K562 (cell line): ENCODE data around the gene CACNA1E. TPM values are rescaled to one million over a fixed set of nuclear protein-coding genes. Genes with fewer than 3 reads are reported as not detected.

Source experiments
- ATAC-seq: fragments of 200-7000 bp; cut with Tn5 transposase; 3 replicates; pipeline ENCODE4 v1.9.1; 2020; ENCODE audit warnings: moderate library complexity
- BruUV-seq: library from RNA; stranded (reverse); fragments of 400-500 nt; replicated peaks from 2 replicates; lab custom pipeline; 2021; lab: Mats Ljungman, UMichigan
- CTCF ChIA-PET: fragments of 300-600 bp; formaldehyde crosslinking; extraction: SDS; loops from one replicate; lab custom pipeline; 2021; ENCODE audit warnings: low intra/inter-chr PET ratio; lab: Yijun Ruan, JAX
- POLR2A ChIA-PET: fragments of 300-600, 350-650 bp; sonication (Branson Sonifier 250); formaldehyde crosslinking; extraction: SDS; loops from one replicate; lab custom pipeline; 2021; ENCODE audit warnings: antibody characterized with exemption, inconsistent platforms; lab: Yijun Ruan, JAX
- DNase-seq, 4 experiments: peaks; one replicate each; pipeline versions ENCODE4 v3.0.0 to v3.0.0-alpha.2; 2011 to 2018; ENCODE audit warnings: low spot score in 3 of 4, mixed read lengths in 3 of 4; ENCODE audit errors: extremely low read depth in 1 of 4
- FAIRE-seq: peaks from 2 replicates; lab custom pipeline; 2011; peaks lifted over from hg19 to GRCh38; lab: Jason Lieb, UNC
- H2AFZ ChIP-seq: 2 replicates; pipeline ENCODE4 v1.6.0; 2011; ENCODE audit warnings: low read depth, low read length, control low read depth, inconsistent platforms
- H3K27ac ChIP-seq: fragments of 200-600 bp; 3 replicates; pipeline ENCODE4 v1.8.0; 2011; ENCODE audit warnings: low read depth, mild to moderate bottlenecking, control low read depth, inconsistent platforms, low read length, moderate library complexity, mixed read lengths; ENCODE audit errors: extremely low read depth
- H3K27me3 ChIP-seq, 2 experiments: fragments of 300-600 bp in 1 of 2; 2 replicates in 1 of 2; 3 replicates in 1 of 2; pipeline versions ENCODE4 v1.6.0 to v1.8.0; 2011; ENCODE audit warnings: inconsistent platforms in 2 of 2, low read length in 2 of 2, mild to moderate bottlenecking in 1 of 2, mixed read lengths in 1 of 2, moderate library complexity in 1 of 2; ENCODE audit not compliant: control insufficient read depth in 2 of 2, insufficient read depth in 2 of 2
- H3K36me3 ChIP-seq: fragments of 300-600 bp; 3 replicates; pipeline ENCODE4 v1.8.0; 2011; ENCODE audit warnings: mild to moderate bottlenecking, low read length, inconsistent platforms; ENCODE audit not compliant: control insufficient read depth, insufficient read depth
- H3K4me1 ChIP-seq, 2 experiments: fragments of 200-600 bp in 1 of 2; replicated peaks in 1 of 2; 2 replicates in 1 of 2; 3 replicates in 1 of 2; pipeline versions ENCODE4 v1.5.1 to v1.8.0; 2011; ENCODE audit warnings: inconsistent platforms in 2 of 2, low read length in 2 of 2, mild to moderate bottlenecking in 1 of 2, mixed read lengths in 1 of 2, moderate library complexity in 1 of 2; ENCODE audit not compliant: control insufficient read depth in 2 of 2, insufficient read depth in 2 of 2
- H3K4me2 ChIP-seq: 2 replicates; pipeline ENCODE4 v1.6.1; 2011; ENCODE audit warnings: low read length, control low read depth, inconsistent platforms, mixed read lengths; ENCODE audit not compliant: insufficient read depth
- H3K4me3 ChIP-seq: fragments of 200-600 bp; sonication (generic), shearing (Covaris generic); 2 replicates; pipeline ENCODE4 v1.5.1; 2016; ENCODE audit warnings: control low read depth, inconsistent platforms
- H3K79me2 ChIP-seq: fragments of 200-600 bp; 3 replicates; pipeline ENCODE4 v1.8.0; 2011; ENCODE audit warnings: low read length, inconsistent platforms; ENCODE audit not compliant: control insufficient read depth, insufficient read depth
- H3K9ac ChIP-seq, 2 experiments: 2 replicates each; pipeline versions ENCODE4 v1.6.0 to v1.6.1; 2011; ENCODE audit warnings: low read depth in 2 of 2, low read length in 2 of 2, control low read depth in 1 of 2, inconsistent platforms in 1 of 2, mild to moderate bottlenecking in 1 of 2, mixed read lengths in 1 of 2; ENCODE audit not compliant: insufficient read depth in 1 of 2
- H3K9me1 ChIP-seq: one replicate; pipeline ENCODE4 v1.6.0; 2011; ENCODE audit warnings: inconsistent platforms, mild to moderate bottlenecking, low read length, moderate library complexity; ENCODE audit not compliant: control insufficient read depth, insufficient read depth
- H3K9me3 ChIP-seq: replicated peaks from 2 replicates; pipeline ENCODE4 v1.5.1; 2011; ENCODE audit warnings: low read depth, low read length, inconsistent platforms; ENCODE audit not compliant: control insufficient read depth, insufficient read depth
- H4K20me1 ChIP-seq: replicated peaks from 2 replicates; pipeline ENCODE4 v1.6.1; 2011; ENCODE audit warnings: low read length, inconsistent platforms, mixed read lengths; ENCODE audit not compliant: control insufficient read depth, insufficient read depth
- ARNT ChIP-seq, 2 experiments: fragments of 450-650 bp; IDR thresholded peaks; 2 replicates each; pipeline ENCODE4 v1.6.1; 2016; ENCODE audit warnings: mild to moderate bottlenecking in 1 of 2
- C11orf30 ChIP-seq: fragments of 450-650 bp; IDR thresholded peaks from 2 replicates; pipeline ENCODE4 v1.6.1; 2016; ENCODE audit warnings: low read depth, mild to moderate bottlenecking
- EZH2 ChIP-seq: IDR thresholded peaks from 2 replicates; pipeline ENCODE4 v1.6.1; 2012; ENCODE audit warnings: low read depth, mild to moderate bottlenecking, inconsistent platforms, low read length, borderline replicate concordance
- HDGF ChIP-seq: fragments of 450-650 bp; IDR thresholded peaks from 2 replicates; pipeline ENCODE4 v1.6.1; 2016
- HINFP ChIP-seq: fragments of 450-650 bp; conservative IDR thresholded peaks from 2 replicates; pipeline ENCODE4 v1.6.1; 2016; ENCODE audit warnings: missing genetic modification characterization, low read depth, mild to moderate bottlenecking, control low read depth, missing compliant biosample characterization
- KLF10 ChIP-seq: fragments of 250-450 bp; sonication (Bioruptor Pico); IDR thresholded peaks from 2 replicates; pipeline ENCODE4 v1.6.1; 2021; ENCODE audit warnings: matching md5 sums
- LCOR ChIP-seq: sonication (generic); formaldehyde crosslinking; IDR thresholded peaks from 2 replicates; pipeline ENCODE4 v1.8.0; 2022; ENCODE audit warnings: mild to moderate bottlenecking, missing genetic modification reagents
- SMARCC2 ChIP-seq: fragments of 450-650 bp; IDR thresholded peaks from 2 replicates; pipeline ENCODE4 v1.6.1; 2017; ENCODE audit warnings: antibody characterized with exemption, moderate library complexity, mild to moderate bottlenecking, low read depth
- ZNF212 ChIP-seq: fragments of 450-650 bp; formaldehyde crosslinking; IDR thresholded peaks from 2 replicates; pipeline ENCODE4 v1.4.0; 2020; ENCODE audit warnings: mild to moderate bottlenecking
- ZNF3 ChIP-seq: fragments of 250-450 bp; sonication (Bioruptor Pico); IDR thresholded peaks from 2 replicates; pipeline ENCODE4 v1.5.0; 2021; ENCODE audit warnings: mild to moderate bottlenecking, moderate library complexity
- ZNF311 ChIP-seq: fragments of 250-450 bp; sonication (Bioruptor Pico); IDR thresholded peaks from 2 replicates; pipeline ENCODE4 v1.4.0; 2020; ENCODE audit warnings: mild to moderate bottlenecking, moderate library complexity
- WGBS: fragments of 100-300 bp; shearing (Covaris generic); methylation state at CpG from one replicate; pipeline ENCODE4 v1.1.6; 2016; ENCODE audit warnings: low coverage, mixed read lengths; ENCODE audit not compliant: insufficient coverage; ENCODE audit errors: missing lambda C conversion rate; 5-methylcytosine and 5-hydroxymethylcytosine counted together
- in situ Hi-C: fragments of 300-500 bp; cut with MboI; formaldehyde crosslinking; loops from 4 replicates; pipeline ENCODE4 v1.15.0; 2018; ENCODE audit warnings: inconsistent platforms, mixed read lengths
- intact Hi-C: fragments of 100-400 bp; cut with micrococcal nuclease; formaldehyde crosslinking; loops from 2 replicates; pipeline ENCODE4 v1.14.2; 2022
- polyA plus RNA-seq, 8 experiments: library from polyadenylated mRNA; depleted of rRNA in 4 of 8; stranded (reverse) in 5 of 8; unstranded in 3 of 8; fragments of >200 nt; fragmentation: Nextera tagmentation in 2 of 8; fragmentation: Illumina TruSeq in 1 of 8; extraction: Ambion mirVana in 2 of 8; extraction: Trizol in 1 of 8; gene quantifications; 2 replicates each; pipeline versions ENCODE4 v1.2.1 to v1.2.3, GENCODE V29; 2011 to 2014; ENCODE audit warnings: inconsistent platforms in 1 of 8, missing spikeins in 1 of 8
- total RNA-seq, 7 experiments: library from RNA; depleted of rRNA in 6 of 7; stranded (reverse); fragments of >200 nt in 6 of 7; fragmentation: Illumina TruSeq in 2 of 7; extraction: Trizol in 2 of 7; gene quantifications; 2 replicates each; pipeline versions ENCODE4 v1.2.1 to v1.2.3, GENCODE V29; 2011 to 2021; ENCODE audit warnings: low replicate concordance in 1 of 7
- TF ChIP-seq, protein P1 (sequence below): fragments of 450-650 bp; IDR thresholded peaks from 2 replicates; pipeline ENCODE4 v1.6.1; 2017; ENCODE audit warnings: mild to moderate bottlenecking, moderate library complexity

The CACNA1E gene
- total and polyA plus RNA-seq, 9 of the 15 experiments (the other 6 are each of a cell fraction or from before 2014, with no cell fraction given) = under 0.01 to 0.04 TPM; not detected in 7

- FAIRE-seq (no peak), ATAC-seq (no peak)
- H3K27ac ChIP-seq = no peak overlapping the region
- H2AFZ ChIP-seq = no peak overlapping the region
- no peaks in the 10 kb centered on the region for H3K79me2 ChIP-seq
- H4K20me1 ChIP-seq = no peaks in the 10 kb centered on the region
- H3K9me1 ChIP-seq = no peaks in the 10 kb centered on the region
- CTCF ChIA-PET = no interaction called here
- TF ChIP-seq HINFP (no peak), KLF10 (CRISPR knock-in tag) (no peak), ZNF311 (CRISPR knock-in tag) (no peak), ARNT (IDR thresholded peaks at IDR 0.05) (no peak), C11orf30 (no peak), SMARCC2 (no peak), EZH2 (no peak), ZNF212 (CRISPR knock-in tag) (no peak), LCOR (CRISPR knock-in tag) (no peak), ZNF3 (CRISPR knock-in tag) (no peak), HDGF (no peak)
- TF ChIP-seq, protein P1, sequence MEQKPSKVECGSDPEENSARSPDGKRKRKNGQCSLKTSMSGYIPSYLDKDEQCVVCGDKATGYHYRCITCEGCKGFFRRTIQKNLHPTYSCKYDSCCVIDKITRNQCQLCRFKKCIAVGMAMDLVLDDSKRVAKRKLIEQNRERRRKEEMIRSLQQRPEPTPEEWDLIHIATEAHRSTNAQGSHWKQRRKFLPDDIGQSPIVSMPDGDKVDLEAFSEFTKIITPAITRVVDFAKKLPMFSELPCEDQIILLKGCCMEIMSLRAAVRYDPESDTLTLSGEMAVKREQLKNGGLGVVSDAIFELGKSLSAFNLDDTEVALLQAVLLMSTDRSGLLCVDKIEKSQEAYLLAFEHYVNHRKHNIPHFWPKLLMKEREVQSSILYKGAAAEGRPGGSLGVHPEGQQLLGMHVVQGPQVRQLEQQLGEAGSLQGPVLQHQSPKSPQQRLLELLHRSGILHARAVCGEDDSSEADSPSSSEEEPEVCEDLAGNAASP = no peak
- TF ChIP-seq, all 486 proteins: peak for 0
- Histone ChIP-seq H3K36me3 (no peaks in the 10 kb centered on the region), H3K27me3 (no peaks in the 10 kb centered on the region), H3K9me3 (no peaks in the 10 kb centered on the region), H3K4me1 (no peaks in the 10 kb centered on the region), H3K9ac (no peak overlapping the region), H3K4me2 (no peak overlapping the region), H3K4me3 (no peak overlapping the region)
- in situ Hi-C loops = no loop called here
- POLR2A ChIA-PET = interaction anchor here (0.5 to 1.3 kb wide), 2 partner anchors 13 to 260 kb away, joined by 4 read pairs; no protein-coding TSS in a partner anchor
- 0% methylated on average over 1 of the region's 1 CpG for WGBS
- no TSS peak for BruUV-seq
- no peak for DNase-seq
- intact Hi-C loops = no loop called here
Observed at GRCh38 chr1:181559142-181559541, 75.8 kb downstream of the CACNA1E start.
